Measurements from ENCODE around the gene SAMD13.
"Not testable (repeated sequence)": the region's sequence is repeated elsewhere in the genome, so short reads cannot be mapped to it uniquely, and the experiment has no call there.

Gene SAMD13

GRCh38 chr1:84287389-84287788 is 14.1 kb upstream of the SAMD13 start:
- not testable (repeated sequence) for DNase-seq

GRCh38 chr1:84289169-84289785 is 12.2 kb upstream of the SAMD13 start:
- no peak for DNase-seq

- no peak for DNase-seq
These were observed 9.4 kb upstream of the SAMD13 start for GRCh38 chr1:84291882-84292655.

- no peak for DNase-seq
These were observed 7.7 kb upstream of the SAMD13 start for GRCh38 chr1:84293766-84294165.

GRCh38 chr1:84294751-84295150 is 6.8 kb upstream of the SAMD13 start:
- no peak for DNase-seq

GRCh38 chr1:84297546-84298244 is 3.8 kb upstream of the SAMD13 start:
- DNase-seq, result no peak

- DNase-seq, result peak; percentile 64
These were observed 3.2 kb upstream of the SAMD13 start for GRCh38 chr1:84298328-84298683.

- DNase-seq, result peak; percentile 43
These were observed 2.6 kb upstream of the SAMD13 start for GRCh38 chr1:84298684-84299535.

GRCh38 chr1:84299536-84300170 is 1.9 kb upstream of the SAMD13 start:
- DNase-seq, result no peak

GRCh38 chr1:84300501-84300900 is 1.0 kb upstream of the SAMD13 start:
- no peak for DNase-seq

- DNase-seq, result no peak
These were observed 377 bp downstream of the SAMD13 start for GRCh38 chr1:84301785-84302385.

- DNase-seq, result no peak
These were observed 1.9 kb downstream of the SAMD13 start for GRCh38 chr1:84303314-84303830.

GRCh38 chr1:84307398-84307797 is 5.9 kb downstream of the SAMD13 start:
- DNase-seq, result no peak

GRCh38 chr1:84311296-84311695 is 9.8 kb downstream of the SAMD13 start:
- DNase-seq, result no peak

GRCh38 chr1:84319662-84320061 is 18.2 kb downstream of the SAMD13 start:
- no peak for DNase-seq

GRCh38 chr1:84327830-84328229 is 26.3 kb downstream of the SAMD13 start:
- no peak for DNase-seq

- DNase-seq, result no peak
These were observed 28.8 kb downstream of the SAMD13 start for GRCh38 chr1:84330125-84330984.

- DNase-seq, result no peak
These were observed 38.0 kb downstream of the SAMD13 start for GRCh38 chr1:84339503-84339902.

- DNase-seq, result no peak
These were observed 42.8 kb downstream of the SAMD13 start for GRCh38 chr1:84344286-84344685.

GRCh38 chr1:84345220-84345619 is 43.7 kb downstream of the SAMD13 start:
- DNase-seq, result no peak

Data from activated naive CD4-positive, alpha-beta T cell treated with anti-CD3 and anti-CD28 coated beads, Interleukin-2, amount 50 U/mL, for 16 hours (primary cell).